ENCODE data around the gene TRIM13.

GRCh38 chr13:50060718-50061117 is 63.9 kb downstream of the TRIM13 start:
- TF ChIP-seq CTCF (IDR thresholded peaks at IDR 0.05) (no peak), EZH2 (IDR thresholded peaks at IDR 0.05) (no peak)
